Right ventricle myocardium superior (tissue), 1 donor: ENCODE data around the gene DPP6. TPM values are rescaled to one million over a fixed set of nuclear protein-coding genes. Genes with fewer than 3 reads are reported as not detected.

Source experiments
- ATAC-seq: fragments of 200-7000 bp; cut with Tn5 transposase; one replicate; pipeline ENCODE4 v1.9.1; 2020; ENCODE audit warnings: mild to moderate bottlenecking; ENCODE audit not compliant: poor library complexity
- DNase-seq: peaks from one replicate; pipeline ENCODE4 v3.0.0-alpha.2; 2020
- intact Hi-C: fragments of 100-400 bp; cut with DNase I; formaldehyde crosslinking; loops from one replicate; pipeline ENCODE4 v1.11.2; 2022
- total RNA-seq: library from RNA; stranded (reverse); fragmentation: NEBNext Ultra II Directional; extraction: Animal tissue kit (Norgen Biotek cat#: 25700); gene quantifications from one replicate; pipeline ENCODE4 v1.2.1, GENCODE V29; 2021
- donor health status: DM: no; HTN: yes; CAD: no; lungs with severe emphysema.

Gene DPP6
- total RNA-seq, 1 donor from 2014 or later, result 0.19 TPM

- no peak for ATAC-seq
- no peak for DNase-seq
- intact Hi-C loops, result no loop called here
Observed at GRCh38 chr7:154532771-154533170, 480.6 kb downstream of the DPP6 start.

- intact Hi-C loops, result no loop called here
- DNase-seq (no peak), ATAC-seq (no peak)
Observed at GRCh38 chr7:154540596-154540995, 488.4 kb downstream of the DPP6 start.

- intact Hi-C loops, result no loop called here
- DNase-seq (no peak), ATAC-seq (no peak)
Observed at GRCh38 chr7:154541606-154542005, 489.4 kb downstream of the DPP6 start.

- DNase-seq (no peak), ATAC-seq (no peak)
- intact Hi-C loops, result no loop called here
Observed at GRCh38 chr7:154546946-154547587, 494.9 kb downstream of the DPP6 start.

- DNase-seq (no peak), ATAC-seq (no peak)
- intact Hi-C loops, result no loop called here
Observed at GRCh38 chr7:154553711-154554265, 501.6 kb downstream of the DPP6 start.

GRCh38 chr7:154559454-154559853, 507.3 kb downstream of the DPP6 start:
- no peak for ATAC-seq
- intact Hi-C loops, result no loop called here
- no peak for DNase-seq

- DNase-seq (no peak), ATAC-seq (no peak)
- intact Hi-C loops, result no loop called here
Observed at GRCh38 chr7:154564676-154565075, 512.5 kb downstream of the DPP6 start.

GRCh38 chr7:154566877-154567276, 514.7 kb downstream of the DPP6 start:
- intact Hi-C loops, result no loop called here
- ATAC-seq (no peak), DNase-seq (no peak)

- DNase-seq (no peak), ATAC-seq (no peak)
- intact Hi-C loops, result no loop called here
Observed at GRCh38 chr7:154568346-154568745, 516.1 kb downstream of the DPP6 start.

GRCh38 chr7:154569916-154570315, 517.7 kb downstream of the DPP6 start:
- DNase-seq (no peak), ATAC-seq (no peak)
- intact Hi-C loops, result no loop called here

- DNase-seq (no peak), ATAC-seq (no peak)
- intact Hi-C loops, result no loop called here
Observed at GRCh38 chr7:154571772-154572171, 519.6 kb downstream of the DPP6 start.

- DNase-seq (no peak), ATAC-seq (no peak)
- intact Hi-C loops, result no loop called here
Observed at GRCh38 chr7:154574235-154574634, 522.0 kb downstream of the DPP6 start.

- intact Hi-C loops, result no loop called here
- no peak for ATAC-seq
- DNase-seq, result no peak
Observed at GRCh38 chr7:154575497-154575896, 523.3 kb downstream of the DPP6 start.

GRCh38 chr7:154576604-154577003, 524.4 kb downstream of the DPP6 start:
- intact Hi-C loops, result no loop called here
- DNase-seq (no peak), ATAC-seq (no peak)

GRCh38 chr7:154577141-154577873, 525.1 kb downstream of the DPP6 start:
- intact Hi-C loops, result no loop called here
- DNase-seq (no peak), ATAC-seq (no peak)

- no peak for ATAC-seq
- no peak for DNase-seq
- intact Hi-C loops, result no loop called here
Observed at GRCh38 chr7:154578336-154578735, 526.1 kb downstream of the DPP6 start.

GRCh38 chr7:154579711-154580110, 527.5 kb downstream of the DPP6 start:
- no peak for DNase-seq
- intact Hi-C loops, result no loop called here
- no peak for ATAC-seq

- intact Hi-C loops, result no loop called here
- DNase-seq (no peak), ATAC-seq (no peak)
Observed at GRCh38 chr7:154581251-154581890, 529.2 kb downstream of the DPP6 start.

- DNase-seq (no peak), ATAC-seq (no peak)
- intact Hi-C loops, result no loop called here
Observed at GRCh38 chr7:154583454-154583853, 531.3 kb downstream of the DPP6 start.
